Heart left ventricle (tissue), 16 donors: Measurements from ENCODE around the gene ATP6V1G2. TPM values are rescaled to one million over a fixed set of nuclear protein-coding genes. Genes with fewer than 3 reads are reported as not detected.
"Not testable (repeated sequence)": the region's sequence is repeated elsewhere in the genome, so short reads cannot be mapped to it uniquely, and the experiment has no call there.

ENCODE experiments used
- ATAC-seq, 4 donors: fragments of 200-7000 bp; cut with Tn5 transposase; one replicate each; pipeline ENCODE4 v1.9.1; 2020 to 2022; ENCODE audit warnings: moderate library complexity in 4 of 4, mild to moderate bottlenecking in 3 of 4, moderate number of reproducible peaks in 1 of 4
- DNase-seq, 5 donors: peaks; one replicate each; pipeline ENCODE4 v3.0.0-alpha.2; 2020
- H3K27ac ChIP-seq, 12 donors: fragments of 200-600 bp; sonication (generic) in 4 of 12; one replicate each; pipeline versions ENCODE4 v1.5.0 to v1.8.0; 2016 to 2022; ENCODE audit warnings: mild to moderate bottlenecking in 2 of 12
- H3K27me3 ChIP-seq, 9 donors: fragments of 200-600 bp; sonication (generic) in 2 of 9; one replicate each; pipeline versions ENCODE4 v1.5.1 to v1.8.0; 2016 to 2022; ENCODE audit warnings: mild to moderate bottlenecking in 3 of 9
- H3K36me3 ChIP-seq, 9 donors: fragments of 200-600 bp; sonication (generic) in 2 of 9; one replicate each; pipeline versions ENCODE4 v1.5.0 to v1.8.0; 2018 to 2022; ENCODE audit warnings: mild to moderate bottlenecking in 2 of 9
- H3K4me1 ChIP-seq, 12 donors: fragments of 200-600 bp; sonication (generic) in 4 of 12; one replicate each; pipeline versions ENCODE4 v1.5.0 to v1.8.0; 2016 to 2022; ENCODE audit warnings: mild to moderate bottlenecking in 3 of 12
- H3K4me3 ChIP-seq, 12 donors: fragments of 200-600 bp; sonication (generic) in 4 of 12; one replicate each; pipeline versions ENCODE4 v1.5.0 to v1.8.0; 2017 to 2022; ENCODE audit warnings: mild to moderate bottlenecking in 9 of 12, moderate library complexity in 4 of 12
- H3K9me3 ChIP-seq, 12 donors: fragments of 200-600 bp; sonication (generic) in 4 of 12; one replicate each; pipeline versions ENCODE4 v1.5.0 to v1.8.0; 2016 to 2022; ENCODE audit warnings: mild to moderate bottlenecking in 1 of 12
- CTCF ChIP-seq, 12 donors: fragments of 200-600 bp; sonication (generic) in 4 of 12; IDR thresholded peaks; one replicate each; pipeline versions ENCODE4 v1.5.0 to v1.8.0; 2018 to 2022; ENCODE audit warnings: antibody characterized with exemption in 12 of 12, mild to moderate bottlenecking in 5 of 12
- POLR2A ChIP-seq, 2 donors: fragments of 450-650 bp; IDR thresholded peaks; one replicate each; pipeline ENCODE4 v1.6.1; 2017; ENCODE audit warnings: antibody characterized with exemption in 2 of 2, mild to moderate bottlenecking in 2 of 2, moderate library complexity in 2 of 2
- WGBS, 4 donors: extraction: QIAGEN DNeasy Blood & Tissue Kit in 2 of 4; methylation state at CpG; one replicate each; pipeline versions ENCODE4 v1.1.5 to v1.1.7; 2013 to 2018; 5-methylcytosine and 5-hydroxymethylcytosine counted together
- intact Hi-C, 10 donors: fragments of 100-400 bp; cut with DNase I; formaldehyde crosslinking; loops; one replicate each; pipeline versions ENCODE4 v1.11.1 to v1.14.2; 2022
- polyA plus RNA-seq, 2 donors: library from polyadenylated mRNA; stranded (reverse); fragments of 200-250 nt; gene quantifications; one replicate each; pipeline ENCODE4 v1.2.3, GENCODE V29; 2013
- total RNA-seq, 9 donors: library from RNA; depleted of rRNA in 2 of 9; stranded (reverse); fragments of >200 nt in 2 of 9; fragmentation: NEBNext Ultra II Directional in 3 of 9; extraction: Animal tissue kit (Norgen Biotek cat#: 25700) in 3 of 9; gene quantifications; one replicate each; pipeline versions ENCODE4 v1.1.0 to v1.2.4, GENCODE V29; 2016 to 2023
- donor health status: ischemic (EF 13 %, LVEDD 7.1; RV severe dilation, severe dysfunction).
- donor health status: healthy with polysubstance abuse.
- donor health status: DM: no; HTN: yes; CAD: no.
- donor health status: DM: no; HTN: no; CAD: no.
- donor health status: ischemic (EF 25% LVEDD 6.9; RV normal size, moderate dysfunction).
- donor health status: ischemic (EF 25% LVEDD 5.7; RV mildly dilated, moderate dysfunction).
- donor health status: healthy.
- donor health status: DM: yes; HTN: yes; CAD: no.
- donor health status: ischemic (EF 35%, LVEDD 5.7; RV mildly dilated, moderate dysfunction).
- donor health status: nonischemic (EF 11% LVEDD 7.7; RV severe dilation, severe dysfunction).
- donor health status: DM: yes; HTN: yes; CAD: no.
- donor health status: PGD.
- donor health status: ischemic (EF 29% LVEDD 5.4; RV normal size, mild dysfunction).
- donor health status: nonischemic (EF 23%, LVEDD 6.1; RV moderate dilation, normal function).

Gene ATP6V1G2
- total and polyA plus RNA-seq, 11 donors = 1.1 to 3.5 (median 1.4) TPM

- Histone ChIP-seq H3K4me3 (no peak overlapping the region), H3K36me3 (peaks cover 0 to 23% (median 5%) of the 10 kb centered on the region in 9 donors), H3K9me3 (no peaks in the 10 kb centered on the region), H3K4me1 (peaks cover 0 to 14% (median 0%) of the 10 kb centered on the region in 12 donors), H3K27me3 (no peaks in the 10 kb centered on the region), H3K27ac (no peak overlapping the region)
- TF ChIP-seq CTCF (IDR thresholded peaks at IDR 0.05) = no peak
- TF ChIP-seq POLR2A (IDR thresholded peaks at IDR 0.05) = no peak
- no peak for DNase-seq
- intact Hi-C loops = no loop called here
- ATAC-seq = no peak
- WGBS, 4 donors = 65 to 83% (median 77%) methylated on average over 4 to 5 of the region's 5 CpGs
Observed at GRCh38 chr6:31513456-31514165, 32.8 kb downstream of the ATP6V1G2 start.

GRCh38 chr6:31510007-31510406 is 36.4 kb downstream of the ATP6V1G2 start:
- H3K27me3 ChIP-seq = peaks cover 0 to 4% (median 0%) of the 10 kb centered on the region in 9 donors
- no peak overlapping the region for H3K4me3 ChIP-seq
- H3K36me3 ChIP-seq = peaks cover 0 to 44% (median 10%) of the 10 kb centered on the region in 9 donors
- no peaks in the 10 kb centered on the region for H3K4me1 ChIP-seq
- 70 to 82% (median 78%) methylated on average over 4 of the region's 4 CpGs for WGBS, 4 donors
- intact Hi-C loops = no loop called here
- H3K9me3 ChIP-seq = no peaks in the 10 kb centered on the region
- TF ChIP-seq CTCF (IDR thresholded peaks at IDR 0.05) (no peak), POLR2A (IDR thresholded peaks at IDR 0.05) (no peak)
- H3K27ac ChIP-seq = no peak overlapping the region
- DNase-seq (no peak), ATAC-seq (no peak)

GRCh38 chr6:31509036-31509435 is 37.4 kb downstream of the ATP6V1G2 start:
- WGBS, 4 donors = 45 to 100% (median 50%) methylated on average over 1 to 2 of the region's 2 CpGs
- H3K27ac ChIP-seq, H3K9me3 ChIP-seq, H3K27me3 ChIP-seq, DNase-seq, intact Hi-C loops, H3K4me3 ChIP-seq, H3K4me1 ChIP-seq: not testable (repeated sequence)
- H3K36me3 ChIP-seq = peaks cover 0 to 44% (median 10%) of the 10 kb centered on the region in 9 donors
- ATAC-seq = peak in 1 of 4 donors; percentile 27

- Histone ChIP-seq H3K36me3 (peaks cover 0 to 16% (median 5%) of the 10 kb centered on the region in 9 donors), H3K27ac (no peak overlapping the region), H3K4me1 (peaks cover 0 to 14% (median 4%) of the 10 kb centered on the region in 12 donors), H3K27me3 (peaks cover 0 to 8% (median 0%) of the 10 kb centered on the region in 9 donors), H3K9me3 (no peaks in the 10 kb centered on the region), H3K4me3 (no peak overlapping the region)
- intact Hi-C loops = no loop called here
- ATAC-seq (no peak), DNase-seq (no peak)
- TF ChIP-seq CTCF (IDR thresholded peaks at IDR 0.05) = no peak
Observed at GRCh38 chr6:31502586-31502985, 43.8 kb downstream of the ATP6V1G2 start.

- intact Hi-C loops = loop anchor here in 4 of 10 donors (2.0 to 10.0 kb wide), 5 partner anchors 29 to 105 kb away; partner anchors contain the start of gene NCR3 (in 1 of the 4)
- ATAC-seq, H3K4me3 ChIP-seq, DNase-seq, H3K27ac ChIP-seq, H3K36me3 ChIP-seq, H3K27me3 ChIP-seq, H3K9me3 ChIP-seq: not testable (repeated sequence)
- 85 to 100% (median 100%) methylated on average over 1 of the region's 2 CpGs for WGBS, 4 donors
- peaks cover 0 to 36% (median 10%) of the 10 kb centered on the region in 12 donors for H3K4me1 ChIP-seq
Observed at GRCh38 chr6:31499648-31500047, 46.8 kb downstream of the ATP6V1G2 start.
